ENCODE results near the gene GAK.

GAK gene

GRCh38 chr4:865572-865971 is 66.5 kb downstream of the GAK start:
- Histone ChIP-seq H4K20me1 (peaks cover 19% of the 10 kb centered on the region; the same call in 1 of the 2 replicates), H3K36me3 (peaks cover 100% of the 10 kb centered on the region), H3K27ac (no peak overlapping the region), H3K27me3 (no peaks in the 10 kb centered on the region), H3K4me1 (peaks cover 12% of the 10 kb centered on the region), H3K4me2 (no peak overlapping the region), H3K4me3 (no peak overlapping the region), H3K9me3 (0 out of 2 replicates have a peak, but pooled peaks cover 13% of the 10 kb centered on the region), H3K9ac (no peak overlapping the region)
- TF ChIP-seq Cebpa-rat (IDR thresholded peaks at IDR 0.05): no peak

GRCh38 chr4:865121-865465 is 67.0 kb downstream of the GAK start:
- no peak for TF ChIP-seq Cebpa-rat (IDR thresholded peaks at IDR 0.05)
- Histone ChIP-seq H3K27me3 (no peaks in the 10 kb centered on the region), H3K9me3 (0 out of 2 replicates have a peak, but pooled peaks cover 13% of the 10 kb centered on the region), H3K9ac (no peak overlapping the region), H3K36me3 (peaks cover 100% of the 10 kb centered on the region), H3K4me3 (no peak overlapping the region), H3K4me2 (no peak overlapping the region), H3K4me1 (peaks cover 12% of the 10 kb centered on the region), H3K27ac (no peak overlapping the region), H4K20me1 (peaks cover 21% of the 10 kb centered on the region; the same call in 1 of the 2 replicates)

- no peak for TF ChIP-seq Cebpa-rat (IDR thresholded peaks at IDR 0.05)
- Histone ChIP-seq H3K9ac (no peak overlapping the region), H3K4me1 (peaks cover 12% of the 10 kb centered on the region), H3K27me3 (no peaks in the 10 kb centered on the region), H3K27ac (no peak overlapping the region), H4K20me1 (peaks cover 21% of the 10 kb centered on the region; the same call in 1 of the 2 replicates), H3K4me2 (no peak overlapping the region), H3K4me3 (no peak overlapping the region), H3K36me3 (peaks cover 100% of the 10 kb centered on the region), H3K9me3 (peaks cover 15% of the 10 kb centered on the region; the same call in 1 of the 2 replicates)
Observed at GRCh38 chr4:864456-865120, 67.5 kb downstream of the GAK start.

GRCh38 chr4:860561-860960 is 71.6 kb downstream of the GAK start:
- peaks cover 100% of the 10 kb centered on the region for H3K36me3 ChIP-seq
- no peak overlapping the region for H3K4me2 ChIP-seq
- TF ChIP-seq Cebpa-rat (IDR thresholded peaks at IDR 0.05): no peak

GRCh38 chr4:859496-859895 is 72.6 kb downstream of the GAK start:
- Histone ChIP-seq H3K9ac (no peak overlapping the region), H4K20me1 (peaks cover 10% of the 10 kb centered on the region; the same call in 1 of the 2 replicates), H3K27ac (no peak overlapping the region), H3K4me2 (no peak overlapping the region), H3K4me3 (no peak overlapping the region), H3K27me3 (no peaks in the 10 kb centered on the region), H3K9me3 (peaks cover 53% of the 10 kb centered on the region), H3K36me3 (peaks cover 100% of the 10 kb centered on the region), H3K4me1 (no peaks in the 10 kb centered on the region)
- TF ChIP-seq Cebpa-rat (IDR thresholded peaks at IDR 0.05): no peak

More at GRCh38 chr4:860561-860960, 71.6 kb downstream of the GAK start:
- Histone ChIP-seq H4K20me1 (peaks cover 10% of the 10 kb centered on the region; the same call in 1 of the 2 replicates), H3K4me1 (no peaks in the 10 kb centered on the region), H3K4me3 (no peak overlapping the region), H3K9ac (no peak overlapping the region), H3K27me3 (no peaks in the 10 kb centered on the region), H3K27ac (no peak overlapping the region), H3K9me3 (peaks cover 53% of the 10 kb centered on the region)

- Histone ChIP-seq H3K36me3 (peaks cover 100% of the 10 kb centered on the region), H4K20me1 (peaks cover 10% of the 10 kb centered on the region; the same call in 1 of the 2 replicates), H3K27me3 (no peaks in the 10 kb centered on the region), H3K4me1 (no peaks in the 10 kb centered on the region), H3K9ac (no peak overlapping the region), H3K9me3 (peaks cover 53% of the 10 kb centered on the region), H3K4me3 (no peak overlapping the region), H3K27ac (no peak overlapping the region), H3K4me2 (no peak overlapping the region)
- no peak for TF ChIP-seq Cebpa-rat (IDR thresholded peaks at IDR 0.05)
Observed at GRCh38 chr4:858831-859451, 73.2 kb downstream of the GAK start.

- Histone ChIP-seq H3K4me1 (no peaks in the 10 kb centered on the region), H3K27me3 (no peaks in the 10 kb centered on the region), H3K4me2 (no peak overlapping the region), H4K20me1 (peaks cover 10% of the 10 kb centered on the region; the same call in 1 of the 2 replicates), H3K9ac (no peak overlapping the region), H3K36me3 (peaks cover 100% of the 10 kb centered on the region), H3K9me3 (peaks cover 47% of the 10 kb centered on the region), H3K4me3 (no peak overlapping the region), H3K27ac (no peak overlapping the region)
- no peak for TF ChIP-seq Cebpa-rat (IDR thresholded peaks at IDR 0.05)
Observed at GRCh38 chr4:858041-858481, 74.1 kb downstream of the GAK start.

GRCh38 chr4:857461-857860 is 74.7 kb downstream of the GAK start:
- H3K27me3 ChIP-seq: no peaks in the 10 kb centered on the region
- peaks cover 41% of the 10 kb centered on the region for H3K9me3 ChIP-seq
- H3K4me3 ChIP-seq: no peak overlapping the region
- H3K27ac ChIP-seq: no peak overlapping the region
- H3K9ac ChIP-seq: no peak overlapping the region
- H3K4me2 ChIP-seq: no peak overlapping the region
- TF ChIP-seq Cebpa-rat (IDR thresholded peaks at IDR 0.05): no peak
- H3K36me3 ChIP-seq: peaks cover 99% of the 10 kb centered on the region
- H4K20me1 ChIP-seq: peaks cover 10% of the 10 kb centered on the region; the same call in 1 of the 2 replicates
- no peaks in the 10 kb centered on the region for H3K4me1 ChIP-seq

GRCh38 chr4:856225-856901 is 75.8 kb downstream of the GAK start:
- peak overlapping the region; percentile 35; the same call in 1 of the 2 replicates for H3K27ac ChIP-seq
- no peak overlapping the region for H3K9ac ChIP-seq
- TF ChIP-seq Cebpa-rat (IDR thresholded peaks at IDR 0.05): no peak
- no peak overlapping the region for H3K4me3 ChIP-seq
- peaks cover 40% of the 10 kb centered on the region for H3K9me3 ChIP-seq
- H3K4me1 ChIP-seq: no peaks in the 10 kb centered on the region
- no peak overlapping the region for H3K4me2 ChIP-seq
- peaks cover 18% of the 10 kb centered on the region; the same call in 1 of the 2 replicates for H4K20me1 ChIP-seq
- peaks cover 99% of the 10 kb centered on the region for H3K36me3 ChIP-seq
- H3K27me3 ChIP-seq: no peaks in the 10 kb centered on the region

- no peaks in the 10 kb centered on the region for H3K27me3 ChIP-seq
- H3K4me1 ChIP-seq: no peaks in the 10 kb centered on the region
- TF ChIP-seq Cebpa-rat (IDR thresholded peaks at IDR 0.05): no peak
- H4K20me1 ChIP-seq: peaks cover 13% of the 10 kb centered on the region; the same call in 1 of the 2 replicates
- no peak overlapping the region for H3K4me3 ChIP-seq
- H3K36me3 ChIP-seq: peaks cover 99% of the 10 kb centered on the region
- peaks cover 40% of the 10 kb centered on the region for H3K9me3 ChIP-seq
- peak overlapping the region; percentile 35; the same call in 1 of the 2 replicates for H3K27ac ChIP-seq
- H3K4me2 ChIP-seq: no peak overlapping the region
- H3K9ac ChIP-seq: no peak overlapping the region
Observed at GRCh38 chr4:855880-856224, 76.3 kb downstream of the GAK start.
